H1 (cell line): ENCODE results near the gene DEK. TPM values are rescaled to one million over a fixed set of nuclear protein-coding genes. Genes with fewer than 3 reads are reported as not detected.

Source experiments
- CTCF ChIA-PET: fragments of 300-600 bp; sonication (Branson Sonifier 250); formaldehyde crosslinking; loops from one replicate; lab custom pipeline; 2021; ENCODE audit not compliant: partially characterized antibody; lab: Charles Lee
- POLR2A ChIA-PET: fragments of 300-600 bp; sonication (Branson Sonifier 250); formaldehyde crosslinking; loops from one replicate; lab custom pipeline; 2021; ENCODE audit warnings: inconsistent platforms; ENCODE audit not compliant: partially characterized antibody; lab: Charles Lee
- DNase-seq, 2 experiments: peaks; one replicate each; pipeline versions ENCODE4 v3.0.0 to v3.0.0-alpha.2; 2010 to 2022; ENCODE audit warnings: low spot score in 2 of 2, low read depth in 1 of 2, mixed read lengths in 1 of 2
- FAIRE-seq: peaks from 2 replicates; lab custom pipeline; 2011; peaks lifted over from hg19 to GRCh38; lab: Jason Lieb, UNC
- H2AFZ ChIP-seq: 2 replicates; pipeline ENCODE4 v1.8.1; 2012; ENCODE audit warnings: low read length, inconsistent platforms
- H2AK5ac ChIP-seq: 2 replicates; pipeline ENCODE4 v1.6.1; 2013; ENCODE audit warnings: low read depth, low read length
- H2BK120ac ChIP-seq: replicated peaks from 2 replicates; pipeline ENCODE3; 2013; ENCODE audit warnings: low read depth, low read length, inconsistent platforms
- H2BK12ac ChIP-seq: 2 replicates; pipeline ENCODE4 v1.6.1; 2013; ENCODE audit warnings: low read depth, low read length
- H2BK15ac ChIP-seq: 2 replicates; pipeline ENCODE4 v1.6.1; 2013; ENCODE audit warnings: low read length
- H2BK20ac ChIP-seq: 2 replicates; pipeline ENCODE4 v1.6.1; 2013; ENCODE audit warnings: low read length
- H2BK5ac ChIP-seq: 2 replicates; pipeline ENCODE4 v1.6.1; 2013; ENCODE audit warnings: low read depth, low read length
- H3K14ac ChIP-seq: 2 replicates; pipeline ENCODE4 v1.6.1; 2013; ENCODE audit warnings: inconsistent platforms; ENCODE audit not compliant: insufficient read length
- H3K18ac ChIP-seq: 2 replicates; pipeline ENCODE4 v1.6.1; 2013; ENCODE audit warnings: low read length; ENCODE audit errors: extremely low read depth
- H3K23ac ChIP-seq: 2 replicates; pipeline ENCODE4 v1.6.1; 2013; ENCODE audit warnings: inconsistent platforms; ENCODE audit not compliant: insufficient read length
- H3K23me2 ChIP-seq: 2 replicates; pipeline ENCODE4 v1.6.1; 2013; ENCODE audit warnings: low read depth, low read length
- H3K27ac ChIP-seq: 2 replicates; pipeline ENCODE4 v1.6.1; 2011; ENCODE audit warnings: low read depth, low read length, inconsistent platforms
- H3K27me3 ChIP-seq, 4 experiments: replicated peaks in 1 of 4; 1 replicate in 1 of 4; 2 replicates in 3 of 4; pipeline versions ENCODE4 v1.6.1 to v1.8.1; 2011 to 2013; ENCODE audit warnings: low read length in 3 of 4, mild to moderate bottlenecking in 3 of 4, inconsistent platforms in 2 of 4, mixed read lengths in 2 of 4, moderate library complexity in 1 of 4; ENCODE audit not compliant: control insufficient read depth in 3 of 4, insufficient read depth in 3 of 4; ENCODE audit errors: extremely low read depth in 1 of 4
- H3K36me3 ChIP-seq, 4 experiments: 2 replicates each; pipeline versions ENCODE4 v1.6.1 to v1.8.1; 2011 to 2013; ENCODE audit warnings: mild to moderate bottlenecking in 4 of 4, low read length in 3 of 4, moderate library complexity in 2 of 4, control low read depth in 1 of 4, inconsistent platforms in 1 of 4; ENCODE audit not compliant: insufficient read depth in 4 of 4, control insufficient read depth in 2 of 4
- H3K4ac ChIP-seq: replicated peaks from 2 replicates; pipeline ENCODE3; 2013; ENCODE audit warnings: low read length, low read depth, mixed read lengths, inconsistent platforms; ENCODE audit not compliant: insufficient read length
- H3K4me1 ChIP-seq, 4 experiments: replicated peaks in 1 of 4; 1 replicate in 1 of 4; 2 replicates in 3 of 4; pipeline versions ENCODE4 v1.6.1 to v1.8.1; 2011 to 2013; ENCODE audit warnings: low read length in 3 of 4, inconsistent platforms in 2 of 4, mixed read lengths in 1 of 4; ENCODE audit not compliant: insufficient read depth in 4 of 4, control insufficient read depth in 3 of 4
- H3K4me2 ChIP-seq, 2 experiments: 2 replicates each; pipeline versions ENCODE4 v1.6.1 to v1.8.1; 2011 to 2013; ENCODE audit warnings: low read depth in 2 of 2, low read length in 2 of 2, control low read depth in 1 of 2, inconsistent platforms in 1 of 2, mild to moderate bottlenecking in 1 of 2; ENCODE audit not compliant: insufficient read depth in 1 of 2
- H3K4me3 ChIP-seq, 4 experiments: fragments of 200-600, 300-600 bp in 1 of 4; sonication (generic), shearing (Covaris generic), sonication (Bioruptor Twin) in 1 of 4; 2 replicates each; pipeline versions ENCODE4 v1.5.1 to v1.8.1; 2011 to 2016; ENCODE audit warnings: low read length in 4 of 4, low read depth in 3 of 4, control low read depth in 2 of 4, inconsistent platforms in 2 of 4, mild to moderate bottlenecking in 2 of 4, mixed read lengths in 1 of 4, moderate library complexity in 1 of 4; ENCODE audit not compliant: insufficient read depth in 2 of 4; ENCODE audit errors: extremely low read depth in 1 of 4
- H3K56ac ChIP-seq: replicated peaks from 2 replicates; pipeline ENCODE3; 2013; ENCODE audit warnings: low read depth, mild to moderate bottlenecking, mixed read lengths, low read length, inconsistent platforms; ENCODE audit not compliant: insufficient read length
- H3K79me1 ChIP-seq: 2 replicates; pipeline ENCODE4 v1.6.1; 2013; ENCODE audit warnings: low read depth, low read length, control low read depth
- H3K79me2 ChIP-seq, 2 experiments: 2 replicates each; pipeline versions ENCODE4 v1.6.1 to v1.8.1; 2012 to 2013; ENCODE audit warnings: low read length in 2 of 2, mild to moderate bottlenecking in 2 of 2, inconsistent platforms in 1 of 2; ENCODE audit not compliant: insufficient read depth in 2 of 2, control insufficient read depth in 1 of 2
- H3K9ac ChIP-seq, 4 experiments: replicated peaks in 1 of 4; 1 replicate in 1 of 4; 2 replicates in 3 of 4; pipeline versions ENCODE4 v1.6.1 to v1.8.1; 2011 to 2013; ENCODE audit warnings: low read depth in 3 of 4, low read length in 3 of 4, control low read depth in 2 of 4, mild to moderate bottlenecking in 2 of 4, moderate library complexity in 2 of 4, inconsistent platforms in 1 of 4; ENCODE audit errors: extremely low read depth in 1 of 4
- H3K9me3 ChIP-seq, 2 experiments: 2 replicates each; pipeline versions ENCODE4 v1.6.1 to v1.8.1; 2012 to 2013; ENCODE audit warnings: mild to moderate bottlenecking in 2 of 2, moderate library complexity in 2 of 2, control low read depth in 1 of 2, inconsistent platforms in 1 of 2, low read depth in 1 of 2, low read length in 1 of 2, mixed read lengths in 1 of 2; ENCODE audit not compliant: insufficient read depth in 2 of 2
- H4K20me1 ChIP-seq, 2 experiments: replicated peaks in 1 of 2; 2 replicates each; pipeline versions ENCODE3 to v1.8.1; 2011 to 2013; ENCODE audit warnings: inconsistent platforms in 2 of 2, low read length in 2 of 2, mild to moderate bottlenecking in 1 of 2; ENCODE audit not compliant: insufficient read depth in 2 of 2, control insufficient read depth in 1 of 2
- H4K5ac ChIP-seq: 2 replicates; pipeline ENCODE4 v1.6.1; 2013; ENCODE audit warnings: low read length, low read depth, mixed read lengths, inconsistent platforms; ENCODE audit not compliant: insufficient read length
- H4K8ac ChIP-seq: 2 replicates; pipeline ENCODE4 v1.8.0; 2013; ENCODE audit warnings: mild to moderate bottlenecking, moderate library complexity, low read length, inconsistent platforms; ENCODE audit not compliant: insufficient read depth; ENCODE audit errors: extremely low read depth
- H4K91ac ChIP-seq: replicated peaks from 2 replicates; pipeline ENCODE3; 2013; ENCODE audit warnings: low read length, mixed read lengths, inconsistent platforms; ENCODE audit not compliant: insufficient read length
- BCL11A ChIP-seq, 2 experiments: IDR thresholded peaks; one replicate each; pipeline ENCODE4 v1.6.1; 2011; ENCODE audit warnings: low read depth in 2 of 2, low read length in 2 of 2, mild to moderate bottlenecking in 2 of 2
- HDAC2 ChIP-seq, 2 experiments: fragments of 300-600 bp in 1 of 2; sonication (generic) in 1 of 2; IDR thresholded peaks; 2 replicates each; pipeline ENCODE4 v1.6.1; 2011 to 2012; ENCODE audit warnings: low read depth in 2 of 2, low read length in 2 of 2, mild to moderate bottlenecking in 2 of 2, moderate library complexity in 2 of 2, borderline replicate concordance in 1 of 2, inconsistent platforms in 1 of 2
- JUN ChIP-seq: IDR thresholded peaks from 2 replicates; pipeline ENCODE4 v1.6.1; 2011; ENCODE audit warnings: low read depth, mild to moderate bottlenecking, improper control_type of control experiment, low read length
- KDM1A ChIP-seq: fragments of 200-600, 300-600 bp; sonication (generic); IDR thresholded peaks from 2 replicates; pipeline ENCODE4 v1.7.1; 2016; ENCODE audit warnings: mild to moderate bottlenecking, low read length, borderline replicate concordance
- RAD21 ChIP-seq, 2 experiments: IDR thresholded peaks in 1 of 2; conservative IDR thresholded peaks in 1 of 2; 2 replicates each; pipeline ENCODE4 v1.6.1; 2011; ENCODE audit warnings: low read depth in 2 of 2, low read length in 2 of 2, improper control_type of control experiment in 1 of 2, inconsistent platforms in 1 of 2, mild to moderate bottlenecking in 1 of 2, moderate library complexity in 1 of 2
- RBBP5 ChIP-seq: IDR thresholded peaks from 2 replicates; pipeline ENCODE4 v1.7.1; 2012; ENCODE audit warnings: low read depth, mild to moderate bottlenecking, inconsistent platforms, low read length, moderate library complexity, borderline replicate concordance
- RFX5 ChIP-seq: IDR thresholded peaks from 2 replicates; pipeline ENCODE4 v1.6.1; 2011; ENCODE audit warnings: low read depth, low read length, improper control_type of control experiment, borderline replicate concordance
- RXRA ChIP-seq: IDR thresholded peaks from 2 replicates; pipeline ENCODE4 v1.6.1; 2011; ENCODE audit warnings: low read depth, mild to moderate bottlenecking, low read length, moderate library complexity; ENCODE audit not compliant: insufficient read depth
- WGBS, 2 experiments: shearing (Covaris generic) in 1 of 2; methylation state at CpG; one replicate each; pipeline versions ENCODE4 v1.1.6 to v1.1.7; 2013 to 2015; ENCODE audit warnings: low lambda C conversion rate in 2 of 2, mixed read lengths in 2 of 2, inconsistent platforms in 1 of 2, low coverage in 1 of 2, missing lambda C conversion rate in 1 of 2; ENCODE audit not compliant: insufficient replicate concordance in 2 of 2, insufficient coverage in 1 of 2, insufficient read length in 1 of 2; ENCODE audit errors: extremely low coverage in 1 of 2, missing lambda C conversion rate in 1 of 2; 5-methylcytosine and 5-hydroxymethylcytosine counted together
- polyA plus RNA-seq, 7 experiments: library from polyadenylated mRNA; depleted of rRNA in 3 of 7; stranded (reverse) in 5 of 7; unstranded in 2 of 7; fragments of >200 nt in 5 of 7; fragments of 200-250 nt in 2 of 7; gene quantifications; 1 replicate in 5 of 7; 2 replicates in 1 of 7; 4 replicates in 1 of 7; pipeline versions ENCODE4 v1.2.1 to v1.2.3, GENCODE V29; 2011 to 2013; ENCODE audit warnings: missing spikeins in 2 of 7, mixed read lengths in 2 of 7
- total RNA-seq: library from RNA; stranded (reverse); fragmentation: NEBNext Ultra II Directional; extraction: Animal tissue kit (Norgen Biotek cat#: 25700); gene quantifications from 2 replicates; pipeline ENCODE4 v1.2.1, GENCODE V29; 2021

Gene DEK
- total and polyA plus RNA-seq, 2 of the 8 experiments (the other 6 are each of a cell fraction or from before 2014, with no cell fraction given), result 40.0 to 228 TPM

DNA sequence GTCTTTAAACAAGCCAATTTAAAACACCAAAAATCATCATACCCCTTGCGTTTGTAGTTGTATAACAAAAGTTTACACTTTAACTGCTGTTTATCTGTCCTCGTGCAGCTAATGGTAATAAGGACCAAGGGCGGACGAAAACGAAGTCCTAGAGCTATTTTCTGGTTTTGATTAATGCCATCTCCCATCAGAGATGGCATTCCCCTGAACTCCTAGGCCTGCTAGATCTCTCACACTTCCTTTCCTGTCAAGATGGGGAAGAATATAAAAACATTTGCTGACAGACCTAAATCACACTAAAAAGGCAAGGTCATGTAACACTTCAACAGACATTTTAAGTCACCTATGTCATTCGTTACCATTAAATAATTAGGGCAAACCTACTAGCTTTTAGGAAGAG is 9.5 kb downstream of the DEK start:
- Histone ChIP-seq H3K4ac (no peak overlapping the region), H2BK12ac (no peak overlapping the region), H2BK20ac (no peak overlapping the region), H3K14ac (no peak overlapping the region), H4K20me1 (peaks cover 16% of the 10 kb centered on the region in 2 experiments), H3K27ac (no peak overlapping the region), H4K8ac (no peak overlapping the region), H2BK120ac (no peak overlapping the region), H3K9ac (peak overlapping the region in 1 of 4 experiments; percentile 11; a peak in 1 of 7 replicates), H2AFZ (no peak overlapping the region), H3K18ac (no peak overlapping the region), H2BK15ac (no peak overlapping the region), H3K23me2 (no peaks in the 10 kb centered on the region), H3K56ac (no peak overlapping the region), H3K36me3 (peaks cover 12 to 86% (median 49%) of the 10 kb centered on the region in 4 experiments), H3K4me1 (no peaks in the 10 kb centered on the region), H2BK5ac (no peak overlapping the region), H3K23ac (no peak overlapping the region), H3K79me1 (no peaks in the 10 kb centered on the region), H3K27me3 (no peaks in the 10 kb centered on the region), H3K9me3 (no peaks in the 10 kb centered on the region), H4K5ac (no peak overlapping the region), H4K91ac (no peak overlapping the region), H3K79me2 (peaks cover 17 to 97% of the 10 kb centered on the region in 2 experiments), H3K4me3 (no peak overlapping the region), H3K4me2 (no peak overlapping the region), H2AK5ac (no peak overlapping the region)
- ChIA-PET POLR2A (interaction anchor here (0.6 to 4.3 kb wide), 5 partner anchors 9 to 66 kb away, joined by 4 to 21 read pairs (median 10); partner anchors contain the start of gene DEK), CTCF (interaction anchor here (1.0 kb wide), 1 partner anchor 133 kb away, joined by 3 read pairs; the partner anchor contains the start of gene NHLRC1)
- FAIRE-seq, result no peak
- TF ChIP-seq KDM1A (no peak), RFX5 (no peak), HDAC2 (IDR thresholded peaks at IDR 0.05; ENCODE audit: borderline replicate concordance in 1 of 2, low read depth in 2 of 2, low read length in 2 of 2) (no peak), RXRA (no peak), JUN (no peak), BCL11A (IDR thresholded peaks at IDR 0.05; ENCODE audit: low read depth in 2 of 2, low read length in 2 of 2) (no peak), RAD21 (IDR thresholded peaks at IDR 0.05 in 1 of 2, conservative IDR thresholded peaks at IDR 0.05 in 1 of 2; ENCODE audit: low read depth in 2 of 2, low read length in 2 of 2) (no peak), RBBP5 (no peak)
- no peak for DNase-seq
- WGBS, 2 experiments, result 93% methylated on average over 6 of the region's 6 CpGs; no CpG with 5 or more reads in 1 of the 2 experiments
